Stomach (tissue), 9 donors: ENCODE data around the gene NUP93. TPM values are rescaled to one million over a fixed set of nuclear protein-coding genes. Genes with fewer than 3 reads are reported as not detected.
A peak's percentile ranks its signal among the peaks of the same experiment; 100 is the strongest.

ENCODE experiments used
- DNase-seq, 2 donors: peaks; one replicate each; pipeline versions ENCODE4 v3.0.0 to v3.0.0-alpha.2; 2013 to 2019
- H3K27ac ChIP-seq, 5 donors: fragments of 200-600 bp in 4 of 5; sonication (generic) in 4 of 5; one replicate each; pipeline ENCODE4 v1.5.1; 2013 to 2019; ENCODE audit warnings: mild to moderate bottlenecking in 1 of 5, moderate library complexity in 1 of 5
- H3K27me3 ChIP-seq, 3 donors: fragments of 200-600 bp; sonication (generic); one replicate each; pipeline ENCODE4 v1.5.1; 2017 to 2019; ENCODE audit warnings: mixed run types in 1 of 3
- H3K36me3 ChIP-seq, 4 donors: fragments of 200-600 bp; sonication (generic); 1 replicate in 3 of 4; 2 replicates in 1 of 4; pipeline ENCODE4 v1.5.1; 2016 to 2019
- H3K4me1 ChIP-seq, 4 donors: fragments of 200-600 bp; sonication (generic); one replicate each; pipeline ENCODE4 v1.5.1; 2016 to 2019
- H3K4me3 ChIP-seq, 4 donors: fragments of 200-600 bp; sonication (generic) in 3 of 4; one replicate each; pipeline ENCODE4 v1.5.1; 2016 to 2019; ENCODE audit warnings: mild to moderate bottlenecking in 1 of 4
- H3K9me3 ChIP-seq, 4 donors: fragments of 200-600 bp; sonication (generic); one replicate each; pipeline ENCODE4 v1.5.1; 2016 to 2019
- EP300 ChIP-seq: sonication (generic); formaldehyde crosslinking; IDR thresholded peaks from one replicate; pipeline ENCODE4 v1.6.1; 2017; ENCODE audit warnings: antibody characterized with exemption
- POLR2A ChIP-seq, 4 donors: fragments of 450-650 bp; IDR thresholded peaks; one replicate each; pipeline ENCODE4 v1.6.1; 2016; ENCODE audit warnings: antibody characterized with exemption in 4 of 4, control low read depth in 2 of 4, mild to moderate bottlenecking in 1 of 4, moderate library complexity in 1 of 4
- POLR2AphosphoS5 ChIP-seq, 3 donors: sonication (generic); formaldehyde crosslinking; IDR thresholded peaks; one replicate each; pipeline ENCODE4 v1.6.1; 2016; ENCODE audit warnings: antibody characterized with exemption in 3 of 3
- WGBS, 5 donors: extraction: QIAGEN DNeasy Blood & Tissue Kit in 3 of 5; methylation state at CpG; one replicate each; pipeline versions ENCODE4 v1.1.5 to v1.1.7; 2013 to 2018; 5-methylcytosine and 5-hydroxymethylcytosine counted together
- intact Hi-C: fragments of 100-400 bp; cut with DNase I; formaldehyde crosslinking; loops from one replicate; pipeline ENCODE4 v1.15.1; 2023; ENCODE audit warnings: low total_unique reads
- polyA plus RNA-seq, 3 donors: library from polyadenylated mRNA; stranded (reverse); fragments of 200-250 nt; gene quantifications; one replicate each; pipeline ENCODE4 v1.2.3, GENCODE V29; 2013
- total RNA-seq, 5 donors: library from RNA; depleted of rRNA; stranded (reverse); fragments of >200 nt; gene quantifications; one replicate each; pipeline versions ENCODE4 v1.1.0 to v1.2.3, GENCODE V29; 2014 to 2016
- TF ChIP-seq, protein P1 (sequence below), 7 experiments: fragments of 450-650 bp in 4 of 7; fragments of 200-600 bp in 3 of 7; sonication (generic) in 3 of 7; IDR thresholded peaks; one replicate each; pipeline ENCODE4 v1.5.1; 2016 to 2019; ENCODE audit warnings: antibody characterized with exemption in 7 of 7, control low read depth in 2 of 7, mild to moderate bottlenecking in 1 of 7
- donor health status: healthy with polysubstance abuse.
- donor health status: Bipolar disorder and iron deficiency.
- donor health status: healthy.

Gene NUP93
- total and polyA plus RNA-seq, 8 donors, result 26.7 to 184 (median 47.2) TPM

DNA sequence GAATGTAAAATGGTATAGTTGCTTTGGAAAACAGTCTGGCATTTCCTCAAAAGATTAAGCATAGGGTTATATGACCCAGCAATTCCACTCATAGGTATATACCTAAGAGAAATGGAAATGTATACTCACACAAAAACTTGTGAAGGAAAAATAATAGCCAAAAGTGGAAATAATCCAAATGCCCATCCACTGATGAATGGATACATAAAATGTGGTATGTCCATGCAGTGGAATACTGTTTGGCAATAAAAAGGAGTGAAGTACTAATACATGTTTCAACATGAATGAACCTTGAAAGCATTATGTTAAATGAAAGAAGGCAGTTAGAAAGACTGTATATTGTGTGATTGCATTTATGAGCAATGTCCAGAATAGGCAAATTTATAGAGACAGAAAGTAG lies 25.1 kb downstream of the NUP93 start:
- H3K27ac ChIP-seq, result no peak overlapping the region
- intact Hi-C loops, result no loop called here
- DNase-seq, result no peak
- peaks cover 0 to 32% (median 12%) of the 10 kb centered on the region in 4 donors for H3K4me1 ChIP-seq
- peaks cover 0 to 17% (median 7%) of the 10 kb centered on the region in 4 donors for H3K36me3 ChIP-seq
- no peaks in the 10 kb centered on the region for H3K27me3 ChIP-seq
- no peak for TF ChIP-seq POLR2A (IDR thresholded peaks at IDR 0.05)
- no peak for TF ChIP-seq POLR2AphosphoS5 (IDR thresholded peaks at IDR 0.05)
- no peak for TF ChIP-seq EP300
- TF ChIP-seq, protein P1, sequence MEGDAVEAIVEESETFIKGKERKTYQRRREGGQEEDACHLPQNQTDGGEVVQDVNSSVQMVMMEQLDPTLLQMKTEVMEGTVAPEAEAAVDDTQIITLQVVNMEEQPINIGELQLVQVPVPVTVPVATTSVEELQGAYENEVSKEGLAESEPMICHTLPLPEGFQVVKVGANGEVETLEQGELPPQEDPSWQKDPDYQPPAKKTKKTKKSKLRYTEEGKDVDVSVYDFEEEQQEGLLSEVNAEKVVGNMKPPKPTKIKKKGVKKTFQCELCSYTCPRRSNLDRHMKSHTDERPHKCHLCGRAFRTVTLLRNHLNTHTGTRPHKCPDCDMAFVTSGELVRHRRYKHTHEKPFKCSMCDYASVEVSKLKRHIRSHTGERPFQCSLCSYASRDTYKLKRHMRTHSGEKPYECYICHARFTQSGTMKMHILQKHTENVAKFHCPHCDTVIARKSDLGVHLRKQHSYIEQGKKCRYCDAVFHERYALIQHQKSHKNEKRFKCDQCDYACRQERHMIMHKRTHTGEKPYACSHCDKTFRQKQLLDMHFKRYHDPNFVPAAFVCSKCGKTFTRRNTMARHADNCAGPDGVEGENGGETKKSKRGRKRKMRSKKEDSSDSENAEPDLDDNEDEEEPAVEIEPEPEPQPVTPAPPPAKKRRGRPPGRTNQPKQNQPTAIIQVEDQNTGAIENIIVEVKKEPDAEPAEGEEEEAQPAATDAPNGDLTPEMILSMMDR (IDR thresholded peaks at IDR 0.05), result no peak
- H3K9me3 ChIP-seq, result peaks cover 0 to 9% (median 4%) of the 10 kb centered on the region in 4 donors
- H3K4me3 ChIP-seq, result no peak overlapping the region

DNA sequence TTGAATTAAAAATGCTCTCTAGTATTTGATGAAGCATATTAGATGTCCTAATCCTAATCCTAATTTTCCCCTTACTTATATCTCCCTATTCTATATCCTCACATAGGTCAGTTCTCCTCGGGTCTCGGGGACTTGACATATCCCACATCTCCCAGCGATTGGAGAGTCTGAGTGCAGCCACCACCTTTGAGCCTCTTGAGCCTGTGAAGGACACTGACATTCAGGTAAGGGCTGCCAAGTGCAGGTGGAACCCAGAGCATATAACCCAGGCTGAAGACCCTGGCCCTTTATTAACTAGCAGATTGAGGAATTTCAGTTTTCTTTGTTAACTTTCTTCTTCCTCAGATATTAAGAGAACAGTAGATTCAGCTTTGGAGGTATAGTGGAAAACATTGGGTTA lies 28.5 kb downstream of the NUP93 start:
- DNase-seq, result no peak
- intact Hi-C loops, result no loop called here
- 80 to 91% (median 88%) methylated on average over 3 of the region's 3 CpGs for WGBS, 5 donors
- Histone ChIP-seq H3K4me3 (no peak overlapping the region), H3K27me3 (no peaks in the 10 kb centered on the region), H3K27ac (peak overlapping the region in 4 of 5 donors; percentile 30 to 81 (median 66)), H3K36me3 (peaks cover 2 to 25% (median 19%) of the 10 kb centered on the region in 4 donors), H3K4me1 (peaks cover 0 to 36% (median 5%) of the 10 kb centered on the region in 4 donors), H3K9me3 (peaks cover 0 to 9% (median 4%) of the 10 kb centered on the region in 4 donors)
- TF ChIP-seq POLR2A (IDR thresholded peaks at IDR 0.05) (no peak), EP300 (no peak), POLR2AphosphoS5 (IDR thresholded peaks at IDR 0.05) (no peak)
- TF ChIP-seq, protein P1 (IDR thresholded peaks at IDR 0.05), result no peak

DNA sequence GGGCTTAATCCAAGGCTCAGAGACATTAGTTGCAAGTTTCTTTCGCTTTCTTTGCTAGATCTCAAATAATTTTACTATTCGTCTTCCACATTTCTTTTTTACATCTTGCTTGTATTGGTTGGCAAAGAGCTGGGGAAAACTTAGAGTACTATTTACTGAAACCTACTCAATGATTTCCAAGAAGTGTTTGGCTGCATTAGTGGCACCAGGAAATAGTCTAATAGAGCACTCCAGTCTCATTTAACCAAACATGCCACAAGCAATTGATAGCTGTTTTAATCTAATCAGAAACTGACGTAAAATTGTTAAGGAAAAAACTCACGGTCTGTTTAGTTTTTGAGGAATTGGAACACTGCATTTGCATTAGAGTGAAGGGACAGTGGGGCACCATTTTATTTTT lies 29.0 kb downstream of the NUP93 start:
- 26 to 46% (median 40%) methylated on average over 4 of the region's 4 CpGs for WGBS, 5 donors
- Histone ChIP-seq H3K27me3 (no peaks in the 10 kb centered on the region), H3K4me1 (peaks cover 0 to 41% (median 5%) of the 10 kb centered on the region in 4 donors), H3K36me3 (peaks cover 2 to 25% (median 19%) of the 10 kb centered on the region in 4 donors), H3K9me3 (peaks cover 0 to 9% (median 4%) of the 10 kb centered on the region in 4 donors), H3K27ac (peak overlapping the region in 4 of 5 donors; percentile 1 to 81 (median 52)), H3K4me3 (no peak overlapping the region)
- intact Hi-C loops, result no loop called here
- no peak for DNase-seq
- TF ChIP-seq POLR2AphosphoS5 (IDR thresholded peaks at IDR 0.05), result peak in 1 of 3 donors; percentile 57
- TF ChIP-seq, protein P1 (IDR thresholded peaks at IDR 0.05), result no peak

DNA sequence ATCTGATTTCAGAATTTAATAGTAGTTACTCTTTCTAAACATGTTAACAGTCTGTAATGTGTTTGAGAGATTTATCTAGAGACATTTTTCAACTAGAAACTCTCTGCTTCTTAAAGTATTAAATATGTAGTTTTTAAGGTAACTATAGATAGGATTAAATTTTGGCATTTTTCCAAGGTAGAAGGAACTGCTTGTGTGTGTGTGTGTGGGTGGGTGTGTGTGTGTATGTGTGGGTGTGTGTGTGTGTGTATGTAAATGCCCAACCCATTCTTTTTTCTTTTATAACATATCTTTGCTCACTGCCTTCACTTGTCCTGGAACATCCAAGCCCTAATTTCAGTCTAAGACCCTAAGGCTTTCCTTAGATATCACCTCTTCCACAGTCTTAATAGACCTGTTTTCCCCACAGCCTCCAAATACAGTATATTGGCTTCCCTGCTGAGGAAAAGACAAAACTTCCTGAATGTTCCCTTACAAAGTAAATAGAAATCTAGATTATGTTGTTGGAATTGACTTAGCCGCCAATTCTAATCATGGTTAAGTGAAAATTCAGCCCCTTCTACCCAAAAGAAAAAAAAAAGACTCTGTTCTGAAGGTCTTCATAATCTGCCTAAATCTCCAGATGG lies 33.5 kb downstream of the NUP93 start:
- Histone ChIP-seq H3K4me1 (peaks cover 4 to 56% (median 12%) of the 10 kb centered on the region in 4 donors), H3K4me3 (no peak overlapping the region), H3K27me3 (no peaks in the 10 kb centered on the region), H3K9me3 (no peaks in the 10 kb centered on the region), H3K36me3 (peaks cover 2 to 34% (median 26%) of the 10 kb centered on the region in 4 donors), H3K27ac (peak overlapping the region in 2 of 5 donors; percentile 25 to 29)
- WGBS, 5 donors, result 42 to 68% (median 51%) methylated on average over 1 of the region's 1 CpG
- TF ChIP-seq, protein P1 (IDR thresholded peaks at IDR 0.05), result no peak
- no peak for TF ChIP-seq POLR2AphosphoS5 (IDR thresholded peaks at IDR 0.05)
- no peak for TF ChIP-seq EP300
- no peak for TF ChIP-seq POLR2A (IDR thresholded peaks at IDR 0.05)
- intact Hi-C loops, result no loop called here
- DNase-seq, result no peak
